GM12873 (cell line): ENCODE measurements around the gene LACC1.

Experiments used
- TF ChIP-seq, protein P1 (sequence below): IDR thresholded peaks from 2 replicates; pipeline ENCODE4 v1.5.1; 2012; ENCODE audit warnings: low read depth, mild to moderate bottlenecking, moderate library complexity, low read length, control low read depth; ENCODE audit not compliant: insufficient read depth; ENCODE audit errors: missing control alignments

The LACC1 gene

DNA sequence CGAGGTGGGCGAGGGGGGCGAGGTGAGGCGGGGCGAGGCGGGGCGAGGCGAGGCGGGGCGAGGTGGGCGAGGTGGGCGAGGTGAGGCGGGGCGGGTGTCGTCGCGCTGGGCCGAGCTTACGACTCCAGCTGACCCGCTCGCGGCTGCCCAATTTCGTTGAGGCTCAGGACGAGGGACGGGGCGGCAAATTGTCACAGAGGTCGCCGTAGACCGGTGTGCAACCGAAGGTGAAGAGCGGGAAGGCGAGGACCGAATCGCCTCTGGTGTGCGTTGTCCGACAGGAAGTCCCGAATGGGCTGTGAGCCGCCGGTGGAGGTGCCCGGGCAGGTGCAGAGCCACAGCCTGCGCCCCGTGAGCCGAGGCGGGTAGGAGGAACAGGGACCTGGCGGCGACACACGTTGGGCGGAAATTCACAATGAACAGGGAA, at the start of gene LACC1:
TSS of gene LACC1 (plus strand) at position 150 of the 427 bp plus-strand sequence. CDS start 1,082 bp downstream, outside the sequence.
- TF ChIP-seq, protein P1, sequence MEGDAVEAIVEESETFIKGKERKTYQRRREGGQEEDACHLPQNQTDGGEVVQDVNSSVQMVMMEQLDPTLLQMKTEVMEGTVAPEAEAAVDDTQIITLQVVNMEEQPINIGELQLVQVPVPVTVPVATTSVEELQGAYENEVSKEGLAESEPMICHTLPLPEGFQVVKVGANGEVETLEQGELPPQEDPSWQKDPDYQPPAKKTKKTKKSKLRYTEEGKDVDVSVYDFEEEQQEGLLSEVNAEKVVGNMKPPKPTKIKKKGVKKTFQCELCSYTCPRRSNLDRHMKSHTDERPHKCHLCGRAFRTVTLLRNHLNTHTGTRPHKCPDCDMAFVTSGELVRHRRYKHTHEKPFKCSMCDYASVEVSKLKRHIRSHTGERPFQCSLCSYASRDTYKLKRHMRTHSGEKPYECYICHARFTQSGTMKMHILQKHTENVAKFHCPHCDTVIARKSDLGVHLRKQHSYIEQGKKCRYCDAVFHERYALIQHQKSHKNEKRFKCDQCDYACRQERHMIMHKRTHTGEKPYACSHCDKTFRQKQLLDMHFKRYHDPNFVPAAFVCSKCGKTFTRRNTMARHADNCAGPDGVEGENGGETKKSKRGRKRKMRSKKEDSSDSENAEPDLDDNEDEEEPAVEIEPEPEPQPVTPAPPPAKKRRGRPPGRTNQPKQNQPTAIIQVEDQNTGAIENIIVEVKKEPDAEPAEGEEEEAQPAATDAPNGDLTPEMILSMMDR, result no peak

DNA sequence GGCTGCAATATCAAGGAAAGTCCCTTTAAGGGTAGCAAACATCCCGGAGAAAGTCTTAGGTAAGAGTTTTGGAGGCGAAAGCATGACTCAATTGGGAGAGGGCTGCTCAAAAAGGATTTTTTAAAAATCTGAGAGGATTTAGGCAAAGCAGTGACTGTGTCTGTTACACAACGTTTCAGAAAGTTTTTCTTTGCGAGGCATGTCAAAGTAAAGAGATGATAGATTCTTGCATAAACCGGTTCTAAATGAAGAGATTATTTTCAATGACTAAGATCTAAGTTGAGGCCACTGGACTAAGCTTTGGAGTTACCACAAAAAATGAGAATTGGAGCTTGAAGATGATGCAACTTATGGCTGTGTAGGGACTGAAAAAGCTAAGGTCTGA, 49.2 kb upstream of the LACC1 start:
- TF ChIP-seq, protein P1, result no peak

DNA sequence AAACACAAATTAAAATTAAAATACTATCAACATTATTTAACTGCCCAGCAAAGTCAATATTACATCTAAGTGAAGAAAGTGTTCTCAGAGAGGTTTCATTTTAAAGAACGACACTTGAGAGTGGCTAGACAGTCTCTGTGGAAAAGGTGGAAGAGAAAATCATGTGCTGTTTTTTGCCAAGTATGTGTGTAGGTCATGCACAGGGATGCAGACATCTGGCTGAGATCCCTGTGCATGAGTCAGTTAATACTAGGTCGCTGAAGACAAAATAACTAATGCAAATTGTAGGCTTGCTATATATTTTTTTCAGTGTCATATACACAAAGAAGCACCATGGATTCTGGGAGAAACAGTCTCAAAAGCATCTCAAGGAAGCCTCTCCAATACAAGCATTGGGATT, 48.6 kb upstream of the LACC1 start:
- TF ChIP-seq, protein P1, result no peak

- TF ChIP-seq, protein P1, result no peak
These were observed 44.0 kb upstream of the LACC1 start for GRCh38 chr13:43835701-43836100.

DNA sequence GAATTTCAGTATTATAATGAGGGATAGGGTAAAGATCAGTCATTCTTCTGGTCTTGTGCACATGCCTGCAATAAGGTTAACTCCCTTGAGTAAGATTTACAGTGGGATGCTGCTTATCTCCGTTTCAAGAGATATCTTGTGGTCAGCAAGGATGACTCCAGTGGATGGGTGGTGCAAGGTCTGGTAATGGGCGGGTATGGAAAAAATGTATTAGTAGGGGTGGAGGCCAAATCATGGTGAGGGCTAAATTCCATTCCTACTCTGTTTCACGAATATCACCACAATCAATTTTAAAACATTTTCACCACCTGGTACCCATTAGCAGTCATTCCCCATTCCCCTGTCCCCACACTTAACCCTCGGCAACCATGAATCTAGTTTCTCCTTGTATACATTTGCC, 40.8 kb upstream of the LACC1 start:
- TF ChIP-seq, protein P1, result no peak

- TF ChIP-seq, protein P1, result no peak
These were observed 33.1 kb upstream of the LACC1 start for GRCh38 chr13:43846496-43847158.

DNA sequence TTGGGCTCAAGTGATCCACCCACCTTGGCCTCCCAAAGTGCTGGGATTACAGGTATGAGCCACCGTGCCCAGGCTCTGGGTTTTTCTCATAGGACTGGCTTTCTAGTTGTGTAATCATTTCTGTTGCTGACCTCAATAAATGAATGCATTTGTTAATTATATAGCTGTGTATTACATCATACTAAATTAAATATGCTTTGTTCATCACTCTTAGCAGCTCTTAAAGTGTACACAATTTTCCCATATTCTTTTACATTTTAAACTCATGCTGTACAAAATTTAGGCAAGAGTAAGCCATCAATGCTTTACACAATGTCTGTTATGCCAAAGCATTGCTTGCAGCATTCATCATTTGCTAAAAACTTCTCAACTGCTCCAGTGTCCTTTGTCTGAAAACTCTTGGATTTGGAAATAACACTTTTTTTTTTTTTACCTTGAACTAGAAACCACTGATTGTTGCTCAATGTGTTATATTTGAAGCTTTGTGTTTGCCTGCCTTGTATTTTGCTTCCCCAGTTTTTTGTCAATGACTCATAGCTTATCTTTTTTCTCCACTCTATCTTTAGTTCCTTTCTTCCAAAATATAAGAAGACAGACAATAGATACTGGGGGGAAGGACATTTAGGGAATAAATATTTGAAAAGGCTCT, 31.6 kb upstream of the LACC1 start:
- TF ChIP-seq, protein P1, result no peak
